HG03097 (cell line): Measurements from ENCODE around the gene HSPA4.
A peak's percentile ranks its signal among the peaks of the same experiment; 100 is the strongest.
"Not testable (repeated sequence)": the region's sequence is repeated elsewhere in the genome, so short reads cannot be mapped to it uniquely, and the experiment has no call there.

Source experiments
- ATAC-seq: cut with Tn5 transposase; IDR thresholded peaks from one replicate; pipeline ENCODE4 v1.9.1; 2021; ENCODE audit not compliant: unreplicated experiment, low FRiP score

HSPA4 gene

DNA sequence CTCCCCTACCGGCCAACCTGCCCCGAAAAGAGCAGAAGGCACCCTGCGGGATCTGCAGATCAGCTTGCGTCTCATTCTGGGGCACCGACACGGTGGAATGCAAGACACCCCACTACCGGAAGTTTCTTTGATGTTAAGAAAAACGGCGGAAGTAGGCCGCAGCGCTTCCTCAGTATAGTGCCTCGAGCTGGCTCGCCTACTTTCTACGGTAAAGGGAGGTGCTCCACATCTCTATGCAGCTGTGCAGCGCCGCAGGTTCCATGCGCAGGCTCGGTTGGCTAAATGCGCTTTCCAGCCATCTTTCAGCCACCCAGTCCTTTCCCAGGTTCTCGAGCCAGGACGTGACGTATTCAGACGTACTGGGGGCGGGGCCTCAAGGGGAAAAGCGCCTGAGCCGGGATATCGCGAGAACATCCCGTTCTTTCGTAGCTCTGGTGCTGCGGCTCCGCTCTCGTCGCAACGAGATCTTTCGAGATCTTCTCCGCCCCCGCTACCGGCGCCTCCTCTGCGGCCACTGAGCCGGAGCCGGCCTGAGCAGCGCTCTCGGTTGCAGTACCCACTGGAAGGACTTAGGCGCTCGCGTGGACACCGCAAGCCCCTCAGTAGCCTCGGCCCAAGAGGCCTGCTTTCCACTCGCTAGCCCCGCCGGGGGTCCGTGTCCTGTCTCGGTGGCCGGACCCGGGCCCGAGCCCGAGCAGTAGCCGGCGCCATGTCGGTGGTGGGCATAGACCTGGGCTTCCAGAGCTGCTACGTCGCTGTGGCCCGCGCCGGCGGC is at the start of gene HSPA4:
Gene HSPA4, plus strand, starts transcription at position 472 of the 775 bp plus-strand sequence. Its CDS starts 238 bp downstream, at position 710.
- ATAC-seq, result peak; percentile 86

- no peak for ATAC-seq
Measured at GRCh38 chr5:133006653-133007052, 45.2 kb upstream of the HSPA4 start.

DNA sequence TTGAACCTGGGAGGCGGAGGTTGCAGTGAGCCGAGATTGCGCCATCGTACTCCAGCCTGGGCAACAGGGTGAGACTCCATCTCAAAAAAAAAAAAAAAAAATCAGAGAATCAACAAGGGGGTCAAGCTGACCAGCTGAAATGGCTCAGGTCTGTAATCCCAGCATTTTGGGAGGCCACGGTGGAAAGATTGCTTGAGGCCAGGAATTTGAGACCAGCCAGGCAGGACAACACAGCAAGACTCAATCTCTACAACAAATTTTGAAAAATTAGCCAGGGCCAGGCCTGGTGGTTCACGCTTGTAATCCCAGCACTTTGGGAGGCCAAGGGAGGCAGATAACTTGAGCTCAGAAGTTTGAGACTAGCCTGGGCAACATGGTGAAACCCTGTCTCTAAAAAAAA is 43.4 kb upstream of the HSPA4 start:
- not testable (repeated sequence) for ATAC-seq

DNA sequence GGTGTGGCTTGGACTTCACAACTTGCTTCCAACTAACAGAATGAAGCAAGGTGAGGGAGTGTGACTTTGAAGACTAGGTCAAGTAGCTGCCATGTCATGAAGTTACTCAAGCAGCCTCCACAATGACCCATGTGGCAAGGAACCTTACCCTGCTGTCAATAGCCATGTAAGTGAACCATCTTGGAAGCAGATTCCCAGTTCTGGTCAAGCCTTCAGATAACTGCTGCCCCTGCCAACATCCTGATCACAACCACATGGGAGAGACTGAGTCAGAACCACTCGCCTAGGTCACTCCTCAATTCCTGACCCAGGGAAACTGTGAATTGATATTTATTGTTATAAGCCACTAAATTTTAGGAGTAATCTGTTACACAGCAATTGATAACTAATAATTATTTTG is 36.3 kb upstream of the HSPA4 start:
- no peak for ATAC-seq

GRCh38 chr5:133017964-133018363 is 33.8 kb upstream of the HSPA4 start:
- ATAC-seq, result no peak

DNA sequence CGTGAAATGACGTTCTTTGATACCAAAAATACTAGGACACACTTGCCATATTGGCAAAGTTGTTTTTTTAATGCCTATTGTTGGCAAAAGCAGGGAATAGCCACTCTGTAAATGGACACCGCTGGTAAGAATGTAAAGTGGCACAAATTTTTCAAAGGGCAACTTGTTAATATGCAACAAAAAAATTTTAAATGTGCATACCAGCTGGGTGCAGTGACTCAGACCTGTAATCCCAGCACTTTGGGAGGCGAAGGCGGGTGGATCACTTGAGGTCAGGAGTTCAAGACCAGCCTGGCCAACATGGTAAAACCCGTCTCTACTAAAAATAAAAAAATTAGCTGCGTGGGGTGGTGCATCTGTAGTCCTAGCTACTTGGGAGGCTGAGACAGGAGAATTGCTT is 32.3 kb upstream of the HSPA4 start:
- not testable (repeated sequence) for ATAC-seq

DNA sequence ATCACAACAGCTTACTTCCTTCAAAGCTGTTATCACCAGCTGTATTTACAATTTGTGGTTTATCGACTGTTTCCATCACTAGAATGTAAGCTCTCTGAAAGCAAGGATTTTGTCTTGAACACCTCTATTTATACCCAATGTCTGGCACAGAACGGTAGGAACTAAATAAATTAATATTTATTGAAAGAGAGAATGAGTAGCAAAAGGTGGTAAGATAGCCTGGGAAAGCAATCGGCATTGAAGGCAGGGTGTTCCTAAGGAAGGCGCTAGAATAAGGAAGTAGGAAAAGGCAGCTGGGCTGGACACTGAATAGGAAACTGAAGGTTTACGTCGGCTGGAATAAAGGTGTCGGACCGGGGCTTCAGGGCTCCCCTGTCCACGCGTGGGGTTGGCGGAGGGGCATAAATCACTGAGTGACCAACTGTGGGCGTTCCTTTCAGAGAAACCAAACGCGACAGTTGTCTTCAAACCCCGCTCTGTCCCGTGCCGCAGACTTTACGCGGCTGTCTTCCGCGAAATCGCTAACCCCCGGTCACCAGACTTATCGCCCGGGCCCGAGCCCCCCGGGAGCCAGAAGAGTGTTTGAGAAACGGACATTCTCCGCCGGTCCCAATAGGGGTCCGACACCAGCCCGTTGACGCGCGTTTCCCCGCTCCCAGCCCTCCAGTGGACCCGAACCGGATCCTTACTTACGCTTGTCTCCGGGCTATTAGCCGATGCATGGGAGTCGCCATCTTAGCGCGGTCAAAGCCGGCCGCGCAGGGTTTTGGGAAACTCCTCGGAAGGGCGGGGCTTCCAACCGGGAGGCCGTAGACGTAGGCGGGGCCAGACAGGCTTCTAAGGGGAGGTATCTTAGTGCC is 25.8 kb upstream of the HSPA4 start, which contains the start of gene ZCCHC10:
Gene ZCCHC10, minus strand, starts transcription at position 746 of the 860 bp plus-strand sequence. Its CDS starts 12 bp downstream, at position 734.
- ATAC-seq, result peak; percentile 84

DNA sequence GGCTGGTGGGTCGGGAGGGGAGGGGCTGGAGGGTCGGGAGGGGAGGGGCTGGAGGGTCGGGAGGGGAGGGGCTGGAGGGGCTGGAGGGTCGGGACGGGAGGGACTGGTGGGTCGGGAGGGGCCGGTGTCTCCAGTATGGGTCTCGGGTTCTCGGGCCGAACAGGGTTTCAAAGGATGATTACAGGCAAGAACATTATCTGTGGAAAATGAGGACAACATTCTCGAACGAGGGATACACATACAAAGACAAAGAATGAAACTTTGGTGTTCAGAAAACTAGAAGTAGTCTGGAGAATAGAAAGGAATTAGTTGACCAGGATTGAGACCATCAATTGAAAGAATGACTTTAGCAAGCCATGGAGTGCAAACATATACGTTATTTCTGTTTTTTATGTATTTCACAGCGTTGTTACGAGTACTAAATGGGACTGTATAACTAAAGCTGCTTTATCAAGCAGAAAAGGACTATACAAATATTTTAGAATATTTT is 25.1 kb upstream of the HSPA4 start:
- ATAC-seq, result no peak

DNA sequence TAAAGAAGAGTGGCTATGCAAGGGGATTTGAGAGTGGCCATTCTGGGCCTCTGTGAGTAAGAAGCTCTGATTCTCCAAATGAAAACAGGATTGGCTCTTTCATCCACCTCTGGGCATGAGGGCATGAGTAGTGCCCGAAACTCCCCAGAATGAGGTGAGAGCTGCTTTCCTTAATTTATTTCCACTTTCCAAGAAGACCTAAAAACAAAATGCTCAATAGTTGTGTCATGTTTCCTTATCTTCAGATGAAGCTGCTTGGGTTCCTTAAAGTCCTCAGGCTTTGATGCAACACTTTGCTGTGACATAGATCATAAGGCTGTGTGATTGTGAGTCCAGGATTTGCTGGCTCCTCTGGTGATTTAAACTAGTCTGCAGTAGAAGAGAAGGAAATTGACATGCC is 22.4 kb upstream of the HSPA4 start:
- ATAC-seq, result no peak

DNA sequence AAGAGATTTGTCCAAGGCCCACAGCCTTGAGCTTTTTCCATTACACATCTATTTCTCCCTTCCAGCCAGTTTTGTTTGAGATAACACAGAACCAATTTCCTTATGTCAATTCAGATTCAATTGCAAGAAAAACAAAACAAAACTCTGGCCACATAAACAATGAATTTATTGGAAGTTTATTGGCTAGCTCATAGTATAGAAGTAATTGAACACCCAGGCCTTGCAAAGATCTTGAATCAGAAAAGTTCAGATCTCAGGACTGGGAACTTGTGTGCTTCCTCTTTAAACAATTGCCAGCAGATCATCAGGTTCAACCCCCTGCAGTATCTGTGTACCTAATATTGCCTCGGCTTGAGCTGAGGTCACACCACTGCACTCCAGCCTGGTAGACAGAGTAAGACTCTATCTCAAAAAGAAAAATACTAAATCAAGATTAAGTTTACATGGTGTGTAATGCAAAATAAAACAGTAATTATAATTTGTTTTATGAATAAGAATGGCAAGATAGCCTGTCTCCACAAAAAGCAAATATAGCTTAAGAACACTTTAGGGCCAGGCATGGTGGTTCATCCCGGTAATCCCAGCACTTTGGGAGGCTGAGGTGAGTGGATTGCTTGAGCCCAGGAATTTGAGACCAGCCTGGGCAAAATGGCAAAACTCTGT is 21.3 kb upstream of the HSPA4 start:
- ATAC-seq, result no peak

- no peak for ATAC-seq
Measured at GRCh38 chr5:133032852-133033742, 18.7 kb upstream of the HSPA4 start.

- ATAC-seq, result no peak
Measured at GRCh38 chr5:133034064-133034463, 17.7 kb upstream of the HSPA4 start.

GRCh38 chr5:133035224-133035623 is 16.6 kb upstream of the HSPA4 start:
- no peak for ATAC-seq

GRCh38 chr5:133036677-133037076 is 15.1 kb upstream of the HSPA4 start:
- ATAC-seq, result not testable (repeated sequence)

GRCh38 chr5:133041157-133041784 is 10.5 kb upstream of the HSPA4 start:
- ATAC-seq, result no peak

DNA sequence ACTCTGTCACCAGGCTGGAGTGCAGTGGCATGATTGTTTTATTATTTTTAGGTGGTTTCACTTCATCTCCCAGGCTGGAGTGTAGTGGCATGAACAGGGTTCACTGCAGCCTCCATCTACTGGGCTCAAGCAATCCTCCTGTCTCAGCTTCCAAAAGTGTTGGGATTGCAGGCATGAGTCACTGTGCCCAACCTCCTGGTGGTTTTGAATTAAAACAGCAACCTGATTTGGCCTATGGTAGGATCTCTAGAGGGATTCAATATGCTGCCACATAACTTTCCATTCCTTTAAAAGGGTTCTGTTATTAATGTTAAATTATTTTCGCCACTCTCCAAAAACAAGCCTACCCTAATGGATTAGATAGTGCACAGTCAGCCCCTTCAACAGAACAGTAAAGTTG is 9.9 kb upstream of the HSPA4 start:
- no peak for ATAC-seq

DNA sequence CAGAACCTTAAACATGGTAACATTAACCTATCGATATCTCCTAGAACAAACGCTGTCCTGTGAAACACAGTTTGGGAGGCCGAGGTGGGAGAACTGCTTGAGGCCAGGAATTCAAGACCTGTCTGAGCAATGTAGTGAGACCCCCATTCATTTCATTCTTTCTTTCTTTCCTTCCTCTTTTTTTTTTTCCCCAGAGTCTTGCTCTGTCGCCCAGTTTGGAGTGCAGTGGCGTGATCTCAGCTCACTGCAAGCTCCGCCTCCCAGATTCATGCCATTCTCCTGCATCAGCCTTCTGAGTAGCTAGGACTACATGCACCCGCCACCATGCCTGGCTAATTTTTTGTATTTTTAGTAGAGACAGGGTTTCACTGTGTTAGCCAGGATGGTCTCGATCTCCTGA is 5.3 kb upstream of the HSPA4 start:
- not testable (repeated sequence) for ATAC-seq

DNA sequence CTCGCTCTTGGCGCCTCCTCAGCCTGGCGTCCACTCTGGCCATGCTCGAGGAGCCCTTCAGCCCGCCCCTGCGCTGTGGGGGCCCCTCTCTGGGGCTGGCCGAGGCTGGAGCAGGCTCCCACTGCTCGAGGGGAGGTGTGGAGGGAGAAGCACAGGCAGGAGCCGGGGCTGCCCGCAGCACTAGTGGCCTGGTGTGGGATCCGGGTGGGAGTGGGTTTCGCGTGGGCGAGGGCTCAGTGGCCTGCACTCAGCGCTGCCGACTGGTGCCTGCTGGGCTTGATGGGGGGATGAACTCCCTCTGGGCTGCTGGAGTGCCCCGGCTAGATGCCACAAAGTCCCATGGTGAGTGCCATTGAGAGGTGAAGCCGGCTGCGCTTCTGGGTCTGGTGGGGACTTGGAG is 4.4 kb upstream of the HSPA4 start:
- ATAC-seq, result no peak

DNA sequence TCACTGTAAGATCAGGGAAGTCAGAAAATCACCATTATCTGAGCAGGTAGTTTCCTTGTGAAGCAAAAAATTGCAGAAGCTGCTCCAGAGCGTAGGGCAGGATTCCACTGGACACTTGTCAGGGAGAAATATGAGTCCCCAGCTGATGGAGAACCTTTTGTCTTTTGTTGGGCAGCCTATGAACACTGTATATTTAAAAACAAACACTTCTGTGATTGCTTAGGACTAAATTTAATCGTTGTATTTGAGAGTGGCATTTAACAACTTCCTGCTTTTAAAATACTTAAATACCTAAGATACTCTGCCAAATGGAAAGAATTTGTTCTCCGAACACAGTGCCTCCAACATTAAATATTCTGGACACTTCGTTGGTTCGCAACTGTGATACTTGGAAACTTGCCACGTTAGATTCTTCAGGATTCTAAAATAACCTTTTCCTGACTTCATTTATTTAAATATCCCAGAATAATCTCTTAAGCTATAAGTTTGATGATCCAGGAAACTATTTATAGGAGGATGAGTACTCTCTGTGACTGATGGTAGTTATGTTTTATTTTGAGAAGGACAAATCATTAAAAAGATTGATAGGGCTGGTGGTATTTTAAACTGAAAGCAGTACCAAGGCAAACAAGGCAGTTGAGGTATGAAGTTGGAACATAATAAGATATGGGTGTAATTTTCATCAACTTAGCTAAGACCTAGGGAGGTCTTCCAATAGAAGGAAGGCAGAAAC is 2.7 kb upstream of the HSPA4 start:
- ATAC-seq, result no peak
